Adrenal gland (tissue), 12 donors: ENCODE data around the gene IFI27L1. TPM values are rescaled to one million over a fixed set of nuclear protein-coding genes. Genes with fewer than 3 reads are reported as not detected.

ENCODE experiments used
- DNase-seq, 7 donors: peaks; one replicate each; pipeline ENCODE4 v3.0.0-alpha.2; 2019 to 2020
- H3K27ac ChIP-seq, 5 donors: fragments of 200-600 bp; sonication (generic) in 4 of 5; 1 replicate in 3 of 5; 2 replicates in 2 of 5; pipeline versions ENCODE4 v1.5.1 to v1.8.0; 2016 to 2020; ENCODE audit warnings: mild to moderate bottlenecking in 1 of 5
- H3K27me3 ChIP-seq: fragments of 200-600 bp; 2 replicates; pipeline ENCODE4 v1.8.0; 2021
- H3K36me3 ChIP-seq, 2 donors: fragments of 200-600 bp; replicated peaks in 1 of 2; 1 replicate in 1 of 2; 2 replicates in 1 of 2; pipeline versions ENCODE4 v1.5.1 to v1.8.0; 2018 to 2022
- H3K4me1 ChIP-seq, 2 donors: fragments of 200-600 bp; replicated peaks in 1 of 2; 1 replicate in 1 of 2; 2 replicates in 1 of 2; pipeline versions ENCODE4 v1.5.1 to v1.8.0; 2018 to 2021
- H3K4me3 ChIP-seq, 4 donors: fragments of 200-600 bp; sonication (generic) in 3 of 4; one replicate each; pipeline ENCODE4 v1.5.1; 2016 to 2018
- H3K9me3 ChIP-seq, 3 donors: fragments of 200-600 bp; sonication (generic) in 1 of 3; replicated peaks in 1 of 3; 1 replicate in 2 of 3; 2 replicates in 1 of 3; pipeline versions ENCODE4 v1.5.1 to v1.8.0; 2016 to 2021
- CTCF ChIP-seq, 6 experiments: fragments of 450-650 bp in 4 of 6; fragments of 200-600 bp in 2 of 6; sonication (generic) in 1 of 6; IDR thresholded peaks; 1 replicate in 5 of 6; 2 replicates in 1 of 6; pipeline versions ENCODE4 v1.5.1 to v1.8.0; 2016 to 2021; ENCODE audit warnings: antibody characterized with exemption in 6 of 6, mild to moderate bottlenecking in 2 of 6, moderate library complexity in 1 of 6
- POLR2A ChIP-seq, 2 donors: fragments of 450-650 bp; IDR thresholded peaks; one replicate each; pipeline ENCODE4 v1.6.1; 2017; ENCODE audit warnings: antibody characterized with exemption in 2 of 2, mild to moderate bottlenecking in 2 of 2, moderate library complexity in 1 of 2
- WGBS, 4 donors: extraction: QIAGEN DNeasy Blood & Tissue Kit in 2 of 4; methylation state at CpG; one replicate each; pipeline versions ENCODE4 v1.1.5 to v1.1.7; 2013 to 2017; 5-methylcytosine and 5-hydroxymethylcytosine counted together
- intact Hi-C, 2 donors: fragments of 100-400 bp; cut with DNase I; formaldehyde crosslinking; loops; one replicate each; pipeline versions ENCODE4 v1.14.1 to v1.15.0; 2022 to 2023
- polyA plus RNA-seq, 3 donors: library from polyadenylated mRNA; stranded (reverse); fragments of 200-250 nt in 2 of 3; fragments of 350-450 nt in 1 of 3; fragmentation: Illumina TruSeq in 1 of 3; extraction: RNeasy Lipid Tissue Mini Kit (QIAGEN cat#74804) in 1 of 3; gene quantifications; one replicate each; pipeline ENCODE4 v1.2.3, GENCODE V29; 2013 to 2014
- total RNA-seq, 9 donors: library from RNA; depleted of rRNA in 4 of 9; stranded (reverse); fragments of >200 nt in 4 of 9; fragments of 120-200 nt in 1 of 9; fragmentation: NEBNext Ultra II Directional in 1 of 9; extraction: Animal tissue kit (Norgen Biotek cat#: 25700) in 1 of 9; gene quantifications; one replicate each; pipeline versions ENCODE4 v1.1.0 to v1.2.4, GENCODE V29; 2013 to 2023
- donor health status: healthy with polysubstance abuse.
- donor health status: Bipolar disorder and iron deficiency.
- donor health status: DM: yes; HTN: yes; CAD: no.
- donor health status: DM: no; HTN: no; CAD: no.
- donor health status: DM: no; HTN: no; CAD: no.
- donor health status: DM: yes; HTN: yes; CAD: no.

The IFI27L1 gene
- total and polyA plus RNA-seq, 12 donors = 39.7 to 233 (median 68.7) TPM

GRCh38 chr14:94043111-94043755 is 37.9 kb upstream of the IFI27L1 start:
- H3K9me3 ChIP-seq = no peaks in the 10 kb centered on the region
- 84 to 91% (median 88%) methylated on average over 9 to 13 of the region's 13 CpGs for WGBS, 4 donors
- H3K27ac ChIP-seq = no peak overlapping the region
- no peak for DNase-seq
- TF ChIP-seq POLR2A (IDR thresholded peaks at IDR 0.05) (no peak), CTCF (IDR thresholded peaks at IDR 0.05) (no peak)
- peaks cover 0 to 5% of the 10 kb centered on the region in 2 donors for H3K4me1 ChIP-seq
- H3K4me3 ChIP-seq = no peak overlapping the region
- no peaks in the 10 kb centered on the region for H3K27me3 ChIP-seq
- peaks cover 0 to 37% of the 10 kb centered on the region in 2 donors for H3K36me3 ChIP-seq
- intact Hi-C loops = no loop called here

GRCh38 chr14:94043756-94044475 is 37.2 kb upstream of the IFI27L1 start:
- DNase-seq = peak in 1 of 7 donors; percentile 13
- Histone ChIP-seq H3K4me1 (peaks cover 0 to 5% of the 10 kb centered on the region in 2 donors), H3K36me3 (peaks cover 0 to 44% of the 10 kb centered on the region in 2 donors), H3K9me3 (no peaks in the 10 kb centered on the region), H3K4me3 (no peak overlapping the region), H3K27ac (no peak overlapping the region), H3K27me3 (no peaks in the 10 kb centered on the region)
- 90 to 94% (median 92%) methylated on average over 14 of the region's 14 CpGs for WGBS, 4 donors
- intact Hi-C loops = no loop called here
- no peak for TF ChIP-seq POLR2A (IDR thresholded peaks at IDR 0.05)
- no peak for TF ChIP-seq CTCF (IDR thresholded peaks at IDR 0.05)

GRCh38 chr14:94044476-94045091 is 36.5 kb upstream of the IFI27L1 start:
- H3K4me3 ChIP-seq = no peak overlapping the region
- no peaks in the 10 kb centered on the region for H3K9me3 ChIP-seq
- 88 to 95% (median 93%) methylated on average over 19 to 20 of the region's 20 CpGs for WGBS, 4 donors
- intact Hi-C loops = no loop called here
- peaks cover 0 to 51% of the 10 kb centered on the region in 2 donors for H3K36me3 ChIP-seq
- no peak overlapping the region for H3K27ac ChIP-seq
- DNase-seq = peak in 2 of 7 donors; percentile 11 to 13
- H3K4me1 ChIP-seq = peaks cover 0 to 5% of the 10 kb centered on the region in 2 donors
- TF ChIP-seq CTCF (IDR thresholded peaks at IDR 0.05) (no peak), POLR2A (IDR thresholded peaks at IDR 0.05) (no peak)
- H3K27me3 ChIP-seq = no peaks in the 10 kb centered on the region

GRCh38 chr14:94045101-94045500 is 36.0 kb upstream of the IFI27L1 start:
- TF ChIP-seq POLR2A (IDR thresholded peaks at IDR 0.05) (no peak), CTCF (IDR thresholded peaks at IDR 0.05) (no peak)
- H3K4me1 ChIP-seq = peaks cover 0 to 5% of the 10 kb centered on the region in 2 donors
- DNase-seq = peak in 3 of 7 donors; percentile 13 to 45 (median 14)
- peaks cover 0 to 56% of the 10 kb centered on the region in 2 donors for H3K36me3 ChIP-seq
- H3K9me3 ChIP-seq = no peaks in the 10 kb centered on the region
- whole genome bisulfite sequencing, 4 donors = 89 to 93% (median 92%) methylated on average over 8 of the region's 8 CpGs
- intact Hi-C loops = no loop called here
- H3K27ac ChIP-seq = no peak overlapping the region
- H3K4me3 ChIP-seq = no peak overlapping the region
- H3K27me3 ChIP-seq = no peaks in the 10 kb centered on the region
